ENCODE data around the gene MBD5. TPM values are rescaled to one million over a fixed set of nuclear protein-coding genes. Genes with fewer than 3 reads are reported as not detected.

Gene MBD5
- total and polyA plus RNA-seq, 11 donors: 6.8 to 44.4 (median 24.9) TPM

GRCh38 chr2:148279216-148279615, 258.3 kb downstream of the MBD5 start:
- no peak for ATAC-seq
- intact Hi-C loops (cut with DNase I): no loop called here
- Histone ChIP-seq H3K9me3 (no peaks in the 10 kb centered on the region), H3K4me3 (no peak overlapping the region), H3K27me3 (no peaks in the 10 kb centered on the region), H3K36me3 (no peaks in the 10 kb centered on the region), H3K27ac (no peak overlapping the region), H3K4me1 (peaks cover 0 to 13% (median 3%) of the 10 kb centered on the region in 12 donors)
- DNase-seq: no peak
- WGBS, 4 donors: 93 to 96% (median 94%) methylated on average over 3 of the region's 3 CpGs
- TF ChIP-seq, protein P1, sequence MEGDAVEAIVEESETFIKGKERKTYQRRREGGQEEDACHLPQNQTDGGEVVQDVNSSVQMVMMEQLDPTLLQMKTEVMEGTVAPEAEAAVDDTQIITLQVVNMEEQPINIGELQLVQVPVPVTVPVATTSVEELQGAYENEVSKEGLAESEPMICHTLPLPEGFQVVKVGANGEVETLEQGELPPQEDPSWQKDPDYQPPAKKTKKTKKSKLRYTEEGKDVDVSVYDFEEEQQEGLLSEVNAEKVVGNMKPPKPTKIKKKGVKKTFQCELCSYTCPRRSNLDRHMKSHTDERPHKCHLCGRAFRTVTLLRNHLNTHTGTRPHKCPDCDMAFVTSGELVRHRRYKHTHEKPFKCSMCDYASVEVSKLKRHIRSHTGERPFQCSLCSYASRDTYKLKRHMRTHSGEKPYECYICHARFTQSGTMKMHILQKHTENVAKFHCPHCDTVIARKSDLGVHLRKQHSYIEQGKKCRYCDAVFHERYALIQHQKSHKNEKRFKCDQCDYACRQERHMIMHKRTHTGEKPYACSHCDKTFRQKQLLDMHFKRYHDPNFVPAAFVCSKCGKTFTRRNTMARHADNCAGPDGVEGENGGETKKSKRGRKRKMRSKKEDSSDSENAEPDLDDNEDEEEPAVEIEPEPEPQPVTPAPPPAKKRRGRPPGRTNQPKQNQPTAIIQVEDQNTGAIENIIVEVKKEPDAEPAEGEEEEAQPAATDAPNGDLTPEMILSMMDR (IDR thresholded peaks at IDR 0.05): no peak
- no peak for TF ChIP-seq POLR2A (IDR thresholded peaks at IDR 0.05)

DNA sequence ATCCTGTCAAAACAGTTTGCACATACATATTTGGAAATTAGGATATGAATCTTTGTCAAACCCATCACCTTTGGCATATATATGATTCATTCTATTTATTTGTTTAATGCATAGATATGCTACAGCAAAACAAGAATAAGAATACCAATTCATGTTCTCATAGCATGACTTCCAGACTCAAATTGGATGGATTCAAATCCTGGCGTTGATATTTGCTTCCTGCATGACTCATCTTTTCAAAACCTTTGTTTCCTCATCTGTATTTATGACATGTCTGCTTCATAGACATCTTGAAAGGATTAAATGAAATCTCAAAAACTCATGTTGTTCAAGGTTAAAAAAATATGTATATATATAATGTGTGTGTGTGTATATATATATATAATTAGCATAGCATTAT, 261.3 kb downstream of the MBD5 start:
- intact Hi-C loops (cut with DNase I): no loop called here
- no peak for ATAC-seq
- TF ChIP-seq, protein P1 (IDR thresholded peaks at IDR 0.05): no peak
- TF ChIP-seq POLR2A (IDR thresholded peaks at IDR 0.05): no peak
- WGBS, 4 donors: 65 to 83% (median 68%) methylated on average over 1 of the region's 1 CpG
- H3K4me1 ChIP-seq: peaks cover 0 to 13% (median 3%) of the 10 kb centered on the region in 12 donors
- no peaks in the 10 kb centered on the region for H3K27me3 ChIP-seq
- no peaks in the 10 kb centered on the region for H3K9me3 ChIP-seq
- H3K4me3 ChIP-seq: no peak overlapping the region
- no peaks in the 10 kb centered on the region for H3K36me3 ChIP-seq
- DNase-seq: no peak
- no peak overlapping the region for H3K27ac ChIP-seq

DNA sequence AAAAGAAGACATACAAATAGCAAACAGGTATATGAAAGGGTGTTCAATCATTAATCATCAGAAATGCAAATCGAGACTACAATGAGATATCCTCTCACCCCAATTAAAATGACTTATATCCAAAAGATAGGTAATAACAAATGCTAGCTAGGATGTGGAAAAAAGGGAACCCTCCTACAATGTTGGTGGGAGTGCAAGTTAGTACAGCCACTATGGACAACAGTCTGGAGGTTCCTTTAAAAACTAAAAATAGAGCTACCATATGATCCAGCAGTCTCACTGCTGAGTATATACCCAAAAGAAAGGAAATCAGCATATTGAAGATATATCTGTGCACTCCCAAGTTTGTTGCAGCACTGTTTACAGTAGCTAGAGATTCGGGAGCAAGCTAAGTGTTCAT, 271.5 kb downstream of the MBD5 start:
- ATAC-seq (no peak), DNase-seq (no peak)
- Histone ChIP-seq H3K27ac (no peak overlapping the region), H3K9me3 (no peaks in the 10 kb centered on the region), H3K36me3 (no peaks in the 10 kb centered on the region), H3K27me3 (no peaks in the 10 kb centered on the region), H3K4me3 (no peak overlapping the region), H3K4me1 (no peaks in the 10 kb centered on the region)
- WGBS, 4 donors: 91 to 94% (median 92%) methylated on average over 2 of the region's 2 CpGs
- TF ChIP-seq, protein P1 (IDR thresholded peaks at IDR 0.05): no peak
- no peak for TF ChIP-seq POLR2A (IDR thresholded peaks at IDR 0.05)
- intact Hi-C loops (cut with DNase I): no loop called here

DNA sequence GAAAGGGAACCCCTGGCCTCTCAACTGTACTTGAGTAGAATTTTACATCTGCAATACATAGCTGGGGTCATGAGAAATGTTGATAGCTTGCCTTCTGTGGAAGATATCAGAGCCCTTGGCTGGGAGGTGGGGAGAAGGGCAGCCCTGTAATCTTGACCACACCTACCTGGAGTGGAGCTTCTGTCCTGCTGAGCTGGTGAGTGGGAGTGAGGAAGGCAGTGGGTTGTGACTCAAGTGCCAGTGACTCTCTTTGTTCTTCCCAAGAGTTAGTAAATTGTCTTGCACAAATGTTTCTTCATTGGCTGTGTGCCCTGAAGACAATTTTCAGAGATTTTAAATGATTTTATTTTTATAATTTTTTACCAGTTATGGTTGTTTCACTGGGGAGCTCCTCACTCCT, 277.3 kb downstream of the MBD5 start:
- ATAC-seq (no peak), DNase-seq (no peak)
- no peak overlapping the region for H3K4me3 ChIP-seq
- H3K27me3 ChIP-seq: no peaks in the 10 kb centered on the region
- no peak overlapping the region for H3K27ac ChIP-seq
- intact Hi-C loops (cut with DNase I): no loop called here
- H3K36me3 ChIP-seq: no peaks in the 10 kb centered on the region
- H3K9me3 ChIP-seq: no peaks in the 10 kb centered on the region
- no peak for TF ChIP-seq POLR2A (IDR thresholded peaks at IDR 0.05)
- TF ChIP-seq, protein P1 (IDR thresholded peaks at IDR 0.05): no peak
- peaks cover 0 to 9% (median 0%) of the 10 kb centered on the region in 12 donors for H3K4me1 ChIP-seq
